AG09309 (cell line): ENCODE data around the gene GNG4.

Experiments used
- DNase-seq: peaks from one replicate; pipeline ENCODE4 v3.0.0-alpha.2; 2010; ENCODE audit warnings: low read depth
- H3K4me3 ChIP-seq: 2 replicates; pipeline ENCODE4 v1.5.1; 2011; ENCODE audit warnings: mild to moderate bottlenecking, low read depth, low read length, moderate library complexity; ENCODE audit not compliant: control insufficient read depth
- TF ChIP-seq, protein P1 (sequence below): IDR thresholded peaks from 2 replicates; pipeline ENCODE4 v1.5.1; 2011; ENCODE audit warnings: mild to moderate bottlenecking, low read depth, low read length, inconsistent platforms; ENCODE audit not compliant: insufficient read depth, control insufficient read depth; ENCODE audit errors: missing control alignments

GNG4 gene

DNA sequence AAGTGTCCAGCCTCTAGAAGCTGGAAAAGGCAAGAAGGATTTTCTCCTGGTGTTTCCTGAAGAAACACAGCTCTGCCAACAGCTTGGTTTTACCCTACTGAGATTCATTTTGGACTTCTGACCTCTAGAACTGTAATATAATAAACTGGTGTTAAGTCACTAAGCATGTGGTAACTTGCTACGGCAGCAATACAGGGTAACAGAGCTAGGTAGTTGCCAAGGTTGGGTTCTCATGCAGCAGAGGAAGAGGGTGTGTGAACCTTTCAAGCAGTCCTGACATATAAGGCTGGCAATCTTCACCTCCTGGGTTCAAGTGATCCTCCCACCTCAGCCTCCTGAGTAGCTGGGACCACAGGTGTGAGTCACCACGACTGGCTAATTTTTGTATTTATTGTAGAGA is 36.0 kb downstream of the GNG4 start:
- TF ChIP-seq, protein P1, sequence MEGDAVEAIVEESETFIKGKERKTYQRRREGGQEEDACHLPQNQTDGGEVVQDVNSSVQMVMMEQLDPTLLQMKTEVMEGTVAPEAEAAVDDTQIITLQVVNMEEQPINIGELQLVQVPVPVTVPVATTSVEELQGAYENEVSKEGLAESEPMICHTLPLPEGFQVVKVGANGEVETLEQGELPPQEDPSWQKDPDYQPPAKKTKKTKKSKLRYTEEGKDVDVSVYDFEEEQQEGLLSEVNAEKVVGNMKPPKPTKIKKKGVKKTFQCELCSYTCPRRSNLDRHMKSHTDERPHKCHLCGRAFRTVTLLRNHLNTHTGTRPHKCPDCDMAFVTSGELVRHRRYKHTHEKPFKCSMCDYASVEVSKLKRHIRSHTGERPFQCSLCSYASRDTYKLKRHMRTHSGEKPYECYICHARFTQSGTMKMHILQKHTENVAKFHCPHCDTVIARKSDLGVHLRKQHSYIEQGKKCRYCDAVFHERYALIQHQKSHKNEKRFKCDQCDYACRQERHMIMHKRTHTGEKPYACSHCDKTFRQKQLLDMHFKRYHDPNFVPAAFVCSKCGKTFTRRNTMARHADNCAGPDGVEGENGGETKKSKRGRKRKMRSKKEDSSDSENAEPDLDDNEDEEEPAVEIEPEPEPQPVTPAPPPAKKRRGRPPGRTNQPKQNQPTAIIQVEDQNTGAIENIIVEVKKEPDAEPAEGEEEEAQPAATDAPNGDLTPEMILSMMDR: no peak
- H3K4me3 ChIP-seq: no peak overlapping the region
- DNase-seq: no peak

DNA sequence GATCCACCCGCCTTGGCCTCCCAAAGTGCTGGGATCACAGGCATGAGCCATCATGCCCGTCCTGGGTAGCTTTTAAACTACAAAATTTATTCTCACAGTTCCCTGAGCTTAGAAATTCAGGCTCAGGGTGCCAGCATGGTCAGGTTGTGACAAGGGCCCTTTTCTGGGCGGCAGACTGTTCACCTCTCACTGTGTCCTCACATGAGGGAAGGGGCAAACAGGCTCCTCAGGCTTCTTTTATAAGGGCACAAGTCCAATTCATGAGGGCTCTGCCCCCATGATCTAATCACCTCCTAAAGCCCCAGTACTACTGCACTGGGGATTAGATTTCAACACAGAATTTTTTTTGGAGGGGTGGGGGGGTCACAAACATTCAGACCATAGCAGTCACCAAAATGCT is 36.8 kb downstream of the GNG4 start:
- H3K4me3 ChIP-seq: no peak overlapping the region
- TF ChIP-seq, protein P1: no peak
- DNase-seq: no peak

DNA sequence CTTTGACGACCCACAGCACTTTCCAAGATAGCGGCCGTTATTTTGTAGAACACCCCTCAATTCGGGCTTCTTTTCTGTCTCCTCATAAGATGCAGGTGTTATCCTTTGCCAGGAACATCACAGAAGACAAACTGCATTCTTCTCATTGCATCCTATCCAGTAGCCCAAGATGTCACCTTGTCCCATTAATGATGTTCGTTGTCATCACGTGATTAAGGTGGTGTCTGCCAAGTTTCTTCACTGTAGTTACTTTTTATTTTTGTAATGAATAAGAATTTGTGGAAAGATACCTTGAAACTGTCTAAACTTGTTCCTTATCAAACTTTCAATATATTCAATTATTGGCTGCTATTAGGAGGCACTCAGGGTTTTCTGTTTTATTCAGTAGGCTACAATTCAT is 39.4 kb downstream of the GNG4 start:
- no peak for DNase-seq
- TF ChIP-seq, protein P1: no peak
- H3K4me3 ChIP-seq: no peak overlapping the region

DNA sequence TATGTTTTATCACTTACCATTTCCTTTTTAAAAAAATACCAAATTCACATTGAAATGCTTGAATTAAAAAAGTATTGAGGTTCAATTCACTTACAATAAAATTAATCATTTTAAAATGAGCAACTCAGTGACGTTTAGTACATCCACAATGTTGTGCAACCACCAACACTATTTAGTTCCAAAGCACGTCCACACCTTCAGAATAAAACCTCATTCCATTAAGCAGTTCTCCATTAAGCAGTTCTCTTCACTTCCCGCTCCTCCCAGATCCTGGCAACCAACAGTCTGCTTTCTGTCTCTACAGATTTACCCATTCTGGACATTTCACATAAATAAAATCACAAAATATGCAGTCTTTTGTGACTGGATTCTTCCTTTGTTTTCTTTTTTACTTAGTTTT is 41.3 kb downstream of the GNG4 start:
- no peak overlapping the region for H3K4me3 ChIP-seq
- TF ChIP-seq, protein P1: no peak
- no peak for DNase-seq

DNA sequence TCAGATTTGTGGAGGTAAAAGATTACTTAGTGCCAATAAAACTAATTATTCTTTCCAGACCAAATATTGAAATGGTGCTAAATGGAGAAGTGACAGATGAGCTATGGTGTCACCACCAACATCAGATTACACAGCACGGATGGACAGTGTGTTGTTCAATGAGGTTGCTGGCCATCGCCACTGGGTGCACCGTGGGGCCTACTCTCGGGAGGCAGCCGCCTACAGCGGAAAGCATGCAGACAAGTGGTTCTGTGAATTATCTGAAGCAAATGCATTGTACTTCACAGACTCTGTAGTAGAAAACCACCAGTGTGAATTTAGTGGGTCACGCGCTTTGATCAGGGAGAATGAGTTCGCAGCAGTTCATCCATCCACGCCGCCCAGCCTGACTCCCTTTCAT is 42.3 kb downstream of the GNG4 start:
- H3K4me3 ChIP-seq: no peak overlapping the region
- DNase-seq: no peak
- TF ChIP-seq, protein P1: no peak

DNA sequence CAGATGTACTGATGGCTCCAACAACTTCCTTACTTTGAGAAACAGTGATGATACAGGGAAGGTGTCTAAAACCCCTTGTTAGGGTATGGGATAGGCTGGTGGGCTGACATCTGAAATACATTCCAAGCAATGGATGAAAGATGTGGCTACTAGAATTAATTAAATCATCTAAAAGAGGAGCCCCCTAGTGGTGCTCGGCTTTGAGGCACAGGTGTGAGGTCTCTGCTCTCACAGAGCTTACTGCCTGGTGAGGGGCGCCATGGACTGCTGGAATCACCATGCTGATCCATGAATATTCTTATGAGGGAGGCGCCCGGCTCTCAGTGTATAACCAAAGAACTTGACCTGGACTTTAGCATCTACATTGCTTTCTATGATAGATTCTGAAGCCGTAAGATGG is 48.5 kb downstream of the GNG4 start:
- no peak for DNase-seq

More for the DNA sequence above, 48.5 kb downstream of the GNG4 start:
- H3K4me3 ChIP-seq: no peak overlapping the region
- TF ChIP-seq, protein P1: peak; percentile 52
